ENCODE data around the gene NARS2. TPM values are rescaled to one million over a fixed set of nuclear protein-coding genes. Genes with fewer than 3 reads are reported as not detected.

The NARS2 gene
- total RNA-seq, 4 donors from 2014 or later = 17.1 to 23.6 (median 22.5) TPM

DNA sequence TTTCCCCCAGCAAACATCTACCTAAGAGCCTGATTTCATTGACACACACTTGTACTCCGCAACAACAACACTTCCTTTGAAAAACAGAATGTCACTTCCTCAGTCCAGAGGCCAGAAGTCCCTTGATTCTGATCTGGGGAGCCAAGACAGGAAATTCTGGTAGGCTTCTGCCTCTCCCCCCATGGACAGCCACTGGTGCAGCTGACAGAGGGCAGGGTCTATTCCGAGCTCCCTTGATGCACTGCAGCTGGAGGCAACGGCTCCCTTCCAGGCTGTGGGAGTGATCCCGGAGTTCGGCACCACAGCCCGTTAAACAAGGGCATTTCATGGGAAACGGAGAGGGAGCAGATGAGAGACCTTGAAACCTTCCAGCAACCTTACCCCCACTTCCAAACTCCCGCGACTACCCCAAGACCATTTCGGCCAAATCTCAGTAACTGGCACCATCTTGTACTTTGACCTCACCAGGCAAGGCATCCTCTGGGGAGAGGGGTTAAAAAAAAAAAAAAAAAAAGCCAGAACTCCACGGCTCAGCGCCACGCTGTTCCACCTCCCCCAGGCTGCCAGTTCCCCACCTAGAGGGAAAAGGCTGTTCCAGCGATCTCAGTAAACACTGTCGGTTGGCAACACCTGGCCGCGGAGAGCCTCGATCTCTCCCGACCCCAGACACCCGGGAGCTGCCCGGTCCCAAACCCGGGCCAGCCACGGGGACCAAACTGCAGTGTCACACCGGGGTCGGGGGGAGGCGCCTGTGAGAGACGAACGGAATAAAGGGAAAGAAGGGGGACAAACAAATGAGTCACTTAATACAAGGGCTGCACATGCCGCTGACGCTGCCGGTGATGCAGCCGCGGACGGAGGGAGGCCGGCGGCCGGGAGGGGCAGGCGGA lies 158.1 kb downstream of the NARS2 start:
- intact Hi-C loops (cut with DNase I) = loop anchor here (10.0 kb wide), 3 partner anchors 72 to 192 kb away; no protein-coding TSS in a partner anchor
- H3K4me3 ChIP-seq (replicated peaks in 1 of 3) = peak overlapping the region; percentile 13 to 68 (median 65)
- no peaks in the 10 kb centered on the region for H3K9me3 ChIP-seq
- H3K27me3 ChIP-seq = no peaks in the 10 kb centered on the region
- peak overlapping the region; percentile 76 to 97 (median 90) for H3K27ac ChIP-seq
- no peaks in the 10 kb centered on the region for H3K36me3 ChIP-seq
- 2% methylated on average over 31 to 36 of the region's 38 CpGs for WGBS, 2 donors
- peak; percentile 76 to 84 for DNase-seq
- TF ChIP-seq, protein P1, sequence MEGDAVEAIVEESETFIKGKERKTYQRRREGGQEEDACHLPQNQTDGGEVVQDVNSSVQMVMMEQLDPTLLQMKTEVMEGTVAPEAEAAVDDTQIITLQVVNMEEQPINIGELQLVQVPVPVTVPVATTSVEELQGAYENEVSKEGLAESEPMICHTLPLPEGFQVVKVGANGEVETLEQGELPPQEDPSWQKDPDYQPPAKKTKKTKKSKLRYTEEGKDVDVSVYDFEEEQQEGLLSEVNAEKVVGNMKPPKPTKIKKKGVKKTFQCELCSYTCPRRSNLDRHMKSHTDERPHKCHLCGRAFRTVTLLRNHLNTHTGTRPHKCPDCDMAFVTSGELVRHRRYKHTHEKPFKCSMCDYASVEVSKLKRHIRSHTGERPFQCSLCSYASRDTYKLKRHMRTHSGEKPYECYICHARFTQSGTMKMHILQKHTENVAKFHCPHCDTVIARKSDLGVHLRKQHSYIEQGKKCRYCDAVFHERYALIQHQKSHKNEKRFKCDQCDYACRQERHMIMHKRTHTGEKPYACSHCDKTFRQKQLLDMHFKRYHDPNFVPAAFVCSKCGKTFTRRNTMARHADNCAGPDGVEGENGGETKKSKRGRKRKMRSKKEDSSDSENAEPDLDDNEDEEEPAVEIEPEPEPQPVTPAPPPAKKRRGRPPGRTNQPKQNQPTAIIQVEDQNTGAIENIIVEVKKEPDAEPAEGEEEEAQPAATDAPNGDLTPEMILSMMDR (IDR thresholded peaks at IDR 0.05) = peak; percentile 24 to 64 (median 42)
- TF ChIP-seq POLR2A (IDR thresholded peaks at IDR 0.05) = peak in 1 of 2 donors; percentile 62
- peaks cover 24 to 27% of the 10 kb centered on the region in 2 donors for H3K4me1 ChIP-seq

DNA sequence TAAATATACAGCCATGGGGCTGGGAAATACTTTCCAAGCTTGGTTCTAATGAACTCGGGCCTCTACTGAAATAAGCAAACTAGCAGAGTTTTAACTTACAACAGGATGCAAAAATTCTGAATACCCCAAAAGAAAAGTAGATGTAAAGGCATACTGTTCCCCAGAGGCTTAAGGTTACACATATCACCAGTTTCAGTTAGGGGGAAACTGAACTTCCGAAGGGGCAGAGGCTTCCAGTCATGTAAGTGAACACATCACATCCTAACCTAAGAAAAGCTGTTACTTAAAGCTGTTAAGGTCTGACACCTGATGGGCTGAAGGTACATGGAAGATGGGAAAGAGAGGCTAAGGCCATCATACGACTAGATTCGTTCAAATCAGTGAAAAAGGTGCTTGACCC lies 159.3 kb downstream of the NARS2 start:
- whole genome bisulfite sequencing, 2 donors = 75 to 78% methylated on average over 4 of the region's 4 CpGs
- no peak overlapping the region for H3K27ac ChIP-seq

DNA sequence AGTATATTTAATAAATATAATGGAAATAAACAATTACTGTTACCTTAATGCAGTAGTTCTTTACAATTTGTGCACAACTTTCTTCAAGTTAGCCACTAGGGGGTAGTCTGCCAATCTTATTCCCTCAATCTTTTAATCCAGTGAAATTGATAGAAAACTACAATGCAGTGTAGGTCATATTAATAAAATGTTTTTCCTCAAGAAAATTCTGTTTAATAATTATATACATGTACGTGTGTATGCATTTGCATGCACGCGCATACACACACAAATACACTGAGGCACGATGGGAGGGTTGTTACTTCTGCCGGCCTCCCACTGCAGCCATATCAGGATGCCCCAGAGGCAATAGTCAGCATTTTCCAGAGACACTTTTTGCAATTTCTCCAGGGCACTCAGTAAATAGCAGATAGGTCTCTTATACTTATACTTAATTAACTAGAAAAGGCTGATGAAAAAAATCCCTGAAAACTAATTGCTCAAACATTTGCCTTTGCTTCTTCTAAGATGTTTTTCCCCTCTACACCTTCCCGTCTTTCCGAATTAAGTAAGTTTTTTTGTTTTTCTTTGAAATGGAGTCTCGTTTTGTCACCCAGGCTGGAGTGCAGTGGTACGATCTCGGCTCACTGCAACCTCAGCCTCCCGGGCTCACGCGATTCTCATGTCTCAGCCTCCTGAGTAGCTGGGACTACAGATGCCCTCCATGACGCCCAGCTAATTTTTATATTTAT lies 160.2 kb downstream of the NARS2 start:
- TF ChIP-seq, protein P1 (IDR thresholded peaks at IDR 0.05) = peak in 5 of 6 experiments; percentile 28 to 56 (median 43)
- TF ChIP-seq POLR2A (IDR thresholded peaks at IDR 0.05) = no peak
- H3K27me3 ChIP-seq = no peaks in the 10 kb centered on the region
- H3K27ac ChIP-seq = no peak overlapping the region
- intact Hi-C loops (cut with DNase I) = loop anchor here (10.0 kb wide), 3 partner anchors 70 to 190 kb away; no protein-coding TSS in a partner anchor
- H3K4me3 ChIP-seq (replicated peaks in 1 of 3) = no peak overlapping the region
- no peak for DNase-seq
- WGBS, 2 donors = 89% methylated on average over 14 of the region's 14 CpGs
- no peaks in the 10 kb centered on the region for H3K9me3 ChIP-seq
- no peaks in the 10 kb centered on the region for H3K36me3 ChIP-seq
- peaks cover 11 to 12% of the 10 kb centered on the region in 2 donors for H3K4me1 ChIP-seq

More for the DNA sequence above, 159.3 kb downstream of the NARS2 start:
- Histone ChIP-seq H3K4me1 (peaks cover 17 to 19% of the 10 kb centered on the region in 2 donors), H3K27me3 (no peaks in the 10 kb centered on the region), H3K9me3 (no peaks in the 10 kb centered on the region), H3K36me3 (no peaks in the 10 kb centered on the region), H3K4me3 (replicated peaks in 1 of 3) (no peak overlapping the region)
- no peak for DNase-seq
- TF ChIP-seq, protein P1 (IDR thresholded peaks at IDR 0.05) = no peak
- TF ChIP-seq POLR2A (IDR thresholded peaks at IDR 0.05) = no peak
- intact Hi-C loops (cut with DNase I) = loop anchor here (10.0 kb wide), 3 partner anchors 71 to 191 kb away; no protein-coding TSS in a partner anchor

DNA sequence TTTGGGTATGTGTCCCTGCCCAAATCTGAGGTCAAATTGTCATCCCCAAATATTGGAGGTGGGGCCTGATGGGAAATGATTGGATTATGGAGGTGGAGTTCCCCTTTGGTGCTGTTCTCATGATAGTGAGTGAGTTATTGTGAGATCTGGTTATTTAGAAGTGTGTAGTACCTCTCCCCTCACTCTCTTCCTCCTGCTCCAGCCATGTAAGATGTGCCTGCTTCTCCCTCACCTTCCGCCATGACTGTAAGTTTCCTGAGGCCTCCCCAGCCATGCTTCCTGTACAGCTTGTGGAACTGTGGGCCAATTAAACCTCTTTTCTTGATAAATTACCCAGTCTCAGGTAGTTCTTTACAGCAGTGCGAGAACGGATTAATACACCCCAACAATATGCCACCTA lies 166.0 kb downstream of the NARS2 start:
- Histone ChIP-seq H3K4me3 (replicated peaks in 1 of 3) (no peak overlapping the region), H3K27ac (no peak overlapping the region), H3K4me1 (no peaks in the 10 kb centered on the region), H3K9me3 (no peaks in the 10 kb centered on the region), H3K27me3 (no peaks in the 10 kb centered on the region), H3K36me3 (no peaks in the 10 kb centered on the region)
- TF ChIP-seq POLR2A (IDR thresholded peaks at IDR 0.05) = no peak
- TF ChIP-seq, protein P1 (IDR thresholded peaks at IDR 0.05) = no peak
- intact Hi-C loops (cut with DNase I) = no loop called here
- no peak for DNase-seq
- 96 to 99% methylated on average over 3 of the region's 3 CpGs for WGBS, 2 donors

Measured in thyroid gland (tissue), 4 donors.